GM18526 (cell line): ENCODE measurements around the gene USP34.

Experiments used
- POLR2A ChIP-seq: IDR thresholded peaks from 3 replicates; pipeline ENCODE4 v1.6.1; 2011; ENCODE audit not compliant: insufficient read length; ENCODE audit errors: extremely low read depth

The USP34 gene

DNA sequence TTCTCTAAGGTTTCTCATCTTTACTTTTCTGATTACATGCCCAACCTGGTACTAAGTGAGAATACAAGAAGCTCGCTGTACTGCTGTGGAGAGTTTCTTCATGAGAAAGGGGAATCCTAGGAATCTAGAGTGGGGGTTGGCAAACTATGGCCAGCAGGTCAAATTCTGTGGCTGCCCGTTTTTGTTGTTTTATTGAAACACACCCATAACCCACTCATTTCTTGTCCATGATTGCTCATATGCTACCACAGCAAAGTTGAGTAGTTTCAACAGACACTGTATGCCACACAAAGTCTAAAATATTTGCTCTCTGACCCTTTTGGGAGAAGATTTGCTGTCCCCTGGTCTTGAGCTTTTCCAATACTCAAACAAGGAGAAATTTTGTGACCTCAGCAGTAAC lies 250.1 kb downstream of the USP34 start:
- TF ChIP-seq POLR2A, result no peak

- TF ChIP-seq POLR2A, result no peak
Measured at GRCh38 chr2:61218817-61219170, 252.1 kb downstream of the USP34 start.

DNA sequence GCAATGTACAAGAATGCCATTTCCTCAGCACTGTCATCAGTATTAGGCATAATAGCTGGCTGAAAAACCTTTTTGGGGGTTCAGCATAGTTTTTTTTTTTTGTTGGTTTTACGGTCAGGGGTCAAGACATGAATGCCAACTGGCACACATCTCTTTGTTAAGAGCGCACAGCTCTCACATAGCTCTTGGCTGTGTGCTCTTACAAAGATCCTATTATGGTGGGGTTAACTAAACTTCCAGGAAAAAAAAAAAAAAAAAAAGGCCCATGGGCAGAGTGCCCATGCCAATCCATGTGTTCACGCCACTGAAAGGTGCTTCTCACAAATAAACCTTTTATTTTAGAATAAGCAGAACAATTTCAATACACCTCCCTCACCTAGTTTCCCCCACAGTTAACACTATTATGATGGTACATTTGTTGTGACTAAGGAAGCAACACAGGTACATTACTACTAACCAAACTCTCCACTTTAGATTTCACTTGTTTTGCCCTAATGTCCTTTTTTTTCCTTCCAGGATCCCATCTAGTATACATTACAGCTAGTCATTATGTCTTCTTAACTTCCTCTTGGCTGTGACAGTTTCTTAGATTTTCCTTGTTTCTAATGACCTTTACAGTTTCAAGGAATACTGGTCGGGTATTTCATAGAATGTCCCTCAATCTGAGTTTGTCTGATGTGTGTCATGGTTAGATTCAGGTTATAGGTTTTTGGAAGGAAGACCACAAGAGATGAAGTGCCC lies 252.6 kb downstream of the USP34 start:
- TF ChIP-seq POLR2A, result no peak

DNA sequence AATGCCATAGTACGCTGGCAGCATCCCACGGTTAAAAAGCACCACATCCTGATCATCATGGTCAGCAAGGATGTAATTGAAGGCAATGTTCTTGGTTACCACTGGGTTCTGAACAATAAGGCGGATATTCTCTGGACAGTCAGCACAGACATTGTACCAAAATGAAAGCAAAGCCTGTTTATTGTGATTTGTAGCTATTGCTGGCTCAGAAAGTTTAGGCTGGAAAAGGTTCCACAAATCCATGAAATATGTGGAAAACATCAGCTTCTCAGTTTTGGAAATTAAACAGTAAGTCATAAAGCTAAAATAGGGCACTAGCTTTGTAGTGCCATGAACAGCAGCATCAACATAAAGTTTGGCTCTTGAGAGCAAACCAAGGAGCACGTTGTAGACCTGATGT lies 256.7 kb downstream of the USP34 start:
- no peak for TF ChIP-seq POLR2A

- TF ChIP-seq POLR2A, result no peak
Measured at GRCh38 chr2:61210332-61210981, 260.4 kb downstream of the USP34 start.

GRCh38 chr2:61205132-61205531 lies 265.8 kb downstream of the USP34 start:
- no peak for TF ChIP-seq POLR2A

- TF ChIP-seq POLR2A, result no peak
Measured at GRCh38 chr2:61196671-61197070, 274.2 kb downstream of the USP34 start.

DNA sequence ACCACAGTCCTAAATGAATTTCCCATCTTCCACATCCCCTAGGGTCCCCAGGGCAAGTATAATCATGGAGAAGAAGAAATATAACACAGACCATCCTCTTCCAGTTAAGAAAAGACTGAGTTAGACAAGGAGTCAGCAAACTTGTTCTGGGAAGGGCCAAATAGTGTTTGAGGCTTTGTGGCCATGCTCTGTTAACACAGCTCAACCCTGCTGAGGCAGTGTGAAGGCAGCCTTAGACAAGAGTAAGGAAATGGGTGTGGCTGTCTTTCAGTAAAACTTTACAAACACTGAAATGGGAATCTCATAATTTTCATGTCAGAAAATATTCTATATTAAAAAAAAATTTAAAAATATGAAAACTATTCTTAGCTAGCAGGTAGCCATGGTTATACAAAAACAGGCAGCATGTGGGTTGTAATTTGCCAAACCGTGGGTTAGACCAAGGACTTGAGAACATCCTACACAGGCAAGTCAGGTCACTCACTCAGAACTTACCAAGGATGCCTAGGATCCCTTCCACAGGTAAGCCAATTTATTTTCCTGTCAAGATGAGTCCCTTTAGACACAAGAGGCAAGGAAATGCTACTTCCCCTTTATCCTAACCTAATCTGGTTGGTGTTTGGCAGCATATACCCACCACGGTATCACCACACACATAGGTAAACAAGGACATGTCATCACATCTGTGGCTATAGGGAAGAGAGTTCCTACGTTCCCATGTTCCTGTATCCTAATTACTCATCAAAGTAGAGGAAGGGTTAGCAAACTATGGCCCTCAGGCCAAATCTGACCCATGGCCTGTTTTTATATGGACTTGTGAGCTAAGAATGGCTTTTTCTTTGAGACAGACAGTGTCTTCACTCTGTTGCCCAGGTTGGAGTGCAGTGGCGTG lies 277.0 kb downstream of the USP34 start:
- TF ChIP-seq POLR2A, result no peak

- TF ChIP-seq POLR2A, result no peak
Measured at GRCh38 chr2:61187085-61187484, 283.8 kb downstream of the USP34 start.

- no peak for TF ChIP-seq POLR2A
Measured at GRCh38 chr2:61185231-61185728, 285.6 kb downstream of the USP34 start.

DNA sequence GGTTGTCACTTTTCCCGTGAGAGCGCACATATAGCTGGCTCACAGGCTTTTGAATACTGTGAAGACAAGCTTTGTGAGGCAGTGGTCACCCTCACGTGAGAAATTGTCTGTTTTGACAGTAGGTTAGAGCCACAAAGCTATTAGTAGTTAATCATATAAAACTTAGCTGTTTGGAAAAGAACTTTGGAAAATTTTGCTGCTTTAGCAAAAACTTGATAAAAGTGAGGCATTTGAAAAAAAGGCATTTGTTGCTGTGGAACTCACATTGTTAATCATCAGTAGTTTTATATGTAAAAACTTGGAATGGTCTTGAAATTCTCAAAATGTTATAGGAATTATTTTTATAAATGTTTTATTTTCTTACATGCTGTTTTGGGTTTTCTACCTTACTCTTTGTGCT lies 286.6 kb downstream of the USP34 start:
- no peak for TF ChIP-seq POLR2A

- TF ChIP-seq POLR2A, result no peak
Measured at GRCh38 chr2:61183795-61184194, 287.1 kb downstream of the USP34 start.

- TF ChIP-seq POLR2A, result no peak
Measured at GRCh38 chr2:61182059-61182383, 288.9 kb downstream of the USP34 start.

- no peak for TF ChIP-seq POLR2A
Measured at GRCh38 chr2:61181382-61182058, 289.4 kb downstream of the USP34 start.

GRCh38 chr2:61180686-61181085 lies 290.2 kb downstream of the USP34 start:
- no peak for TF ChIP-seq POLR2A
